SK-N-SH treated with all-trans-retinoic acid at 6 μM for 48 hours (cell line): ENCODE results near the gene BMPR1B.

Experiments used
- ATAC-seq: fragments of 200-7000 bp; cut with Tn5 transposase; 3 replicates; pipeline ENCODE4 v1.9.1; 2020; ENCODE audit warnings: mild to moderate bottlenecking, moderate library complexity
- BACH2 ChIP-seq: fragments of 250-450 bp; sonication (Bioruptor Pico); IDR thresholded peaks from 2 replicates; pipeline ENCODE4 v1.9.0; 2021; ENCODE audit warnings: mild to moderate bottlenecking, borderline replicate concordance
- CSDC2 ChIP-seq: fragments of 250-450 bp; sonication (Bioruptor Pico); IDR thresholded peaks from 2 replicates; pipeline ENCODE4 v1.5.0; 2020; ENCODE audit warnings: mild to moderate bottlenecking, moderate library complexity
- ESRRG ChIP-seq: fragments of 250-450 bp; sonication (Bioruptor Pico); IDR thresholded peaks from 2 replicates; pipeline ENCODE4 v1.6.1; 2021; ENCODE audit warnings: mild to moderate bottlenecking
- GLIS3 ChIP-seq: fragments of 250-450 bp; sonication (Bioruptor Pico); IDR thresholded peaks from 2 replicates; pipeline ENCODE4 v1.5.0; 2020; ENCODE audit warnings: mild to moderate bottlenecking, moderate library complexity
- ISL1 ChIP-seq: fragments of 250-450 bp; sonication (Bioruptor Pico); IDR thresholded peaks from 2 replicates; pipeline ENCODE4 v2.1.2; 2022; ENCODE audit warnings: mild to moderate bottlenecking, moderate library complexity
- RARB ChIP-seq: fragments of 250-450 bp; sonication (Bioruptor Pico); IDR thresholded peaks from 2 replicates; pipeline ENCODE4 v1.8.0; 2021; ENCODE audit warnings: mild to moderate bottlenecking, moderate library complexity
- TCF4 ChIP-seq: fragments of 250-450 bp; sonication (Bioruptor Pico); IDR thresholded peaks from 2 replicates; pipeline ENCODE4 v1.8.0; 2021; ENCODE audit warnings: mild to moderate bottlenecking, moderate library complexity, borderline replicate concordance
- TOX ChIP-seq: fragments of 250-450 bp; sonication (Bioruptor Pico); IDR thresholded peaks from 2 replicates; pipeline ENCODE4 v1.8.0; 2021; ENCODE audit warnings: mild to moderate bottlenecking, moderate library complexity, borderline replicate concordance
- ZC3H10 ChIP-seq: fragments of 250-450 bp; sonication (Bioruptor Pico); IDR thresholded peaks from 2 replicates; pipeline ENCODE4 v1.5.1; 2021; ENCODE audit warnings: mild to moderate bottlenecking, moderate library complexity
- ZFP30 ChIP-seq: fragments of 450-650 bp; formaldehyde crosslinking; IDR thresholded peaks from 2 replicates; pipeline ENCODE4 v1.5.0; 2022; ENCODE audit warnings: mild to moderate bottlenecking, moderate library complexity
- ZNF565 ChIP-seq: fragments of 450-650 bp; formaldehyde crosslinking; conservative IDR thresholded peaks from 2 replicates; pipeline ENCODE4 v1.5.0; 2020; ENCODE audit warnings: low read depth, mild to moderate bottlenecking, moderate library complexity
- ZNF70 ChIP-seq: fragments of 450-650 bp; formaldehyde crosslinking; IDR thresholded peaks from 2 replicates; pipeline ENCODE4 v1.5.0; 2020; ENCODE audit warnings: mild to moderate bottlenecking, moderate library complexity
- ZNF8 ChIP-seq: fragments of 450-650 bp; formaldehyde crosslinking; IDR thresholded peaks from 2 replicates; pipeline ENCODE4 v1.5.0; 2020; ENCODE audit warnings: mild to moderate bottlenecking, moderate library complexity
- TF ChIP-seq, protein P1 (sequence below): fragments of 250-450 bp; sonication (Bioruptor Pico); IDR thresholded peaks from 2 replicates; pipeline ENCODE4 v1.8.0; 2021; ENCODE audit warnings: low read depth, mild to moderate bottlenecking, moderate library complexity, borderline replicate concordance
- TF ChIP-seq, protein P2 (sequence below): fragments of 250-450 bp; sonication (Bioruptor Pico); IDR thresholded peaks from 2 replicates; pipeline ENCODE4 v1.5.1; 2020; ENCODE audit warnings: low read depth, mild to moderate bottlenecking, moderate library complexity
- TF ChIP-seq, protein P3 (sequence below): fragments of 250-450 bp; sonication (Bioruptor Pico); IDR thresholded peaks from 2 replicates; pipeline ENCODE4 v1.5.0; 2020; ENCODE audit warnings: mild to moderate bottlenecking, moderate library complexity
- TF ChIP-seq, protein P4 (sequence below): fragments of 250-450 bp; sonication (Bioruptor Pico); IDR thresholded peaks from 2 replicates; pipeline ENCODE4 v1.5.1; 2021; ENCODE audit warnings: mild to moderate bottlenecking, moderate library complexity

BMPR1B gene

DNA sequence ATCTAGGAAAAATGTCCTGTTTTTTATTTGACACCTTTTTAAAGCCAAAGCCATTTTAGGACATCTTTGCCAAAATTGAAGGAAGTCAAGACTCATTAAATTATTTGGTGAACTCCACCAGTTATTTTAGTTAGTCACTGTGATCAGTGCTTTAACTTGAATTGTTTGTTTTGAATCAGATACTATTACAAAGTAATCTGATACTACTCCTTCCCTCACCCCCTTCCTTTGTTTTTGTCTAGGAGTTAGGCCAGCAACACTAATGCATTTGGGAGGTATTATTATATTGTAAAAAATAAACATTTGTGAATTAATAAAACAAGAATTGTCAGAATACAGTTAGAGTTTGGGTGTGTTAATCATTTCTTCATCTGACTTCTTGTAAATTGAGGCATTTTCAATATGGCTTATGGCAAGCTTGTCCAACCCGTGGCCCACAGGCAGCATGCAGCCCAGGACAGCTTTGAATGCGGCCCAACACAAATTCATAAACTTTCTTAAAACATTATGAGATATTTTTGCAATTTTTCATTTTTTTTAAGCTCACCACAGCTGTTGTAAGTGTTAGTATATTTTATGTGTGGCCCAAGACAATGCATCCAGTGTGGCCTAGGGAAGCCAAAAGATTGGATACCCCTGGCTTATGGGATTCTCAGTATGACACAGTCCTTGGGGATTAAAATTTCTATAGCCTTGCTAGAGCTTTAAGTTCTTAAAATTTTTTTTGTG, 182.2 kb downstream of the BMPR1B start:
- TF ChIP-seq RARB (no peak), ESRRG (CRISPR knock-in tag) (no peak)
- no peak for ATAC-seq

DNA sequence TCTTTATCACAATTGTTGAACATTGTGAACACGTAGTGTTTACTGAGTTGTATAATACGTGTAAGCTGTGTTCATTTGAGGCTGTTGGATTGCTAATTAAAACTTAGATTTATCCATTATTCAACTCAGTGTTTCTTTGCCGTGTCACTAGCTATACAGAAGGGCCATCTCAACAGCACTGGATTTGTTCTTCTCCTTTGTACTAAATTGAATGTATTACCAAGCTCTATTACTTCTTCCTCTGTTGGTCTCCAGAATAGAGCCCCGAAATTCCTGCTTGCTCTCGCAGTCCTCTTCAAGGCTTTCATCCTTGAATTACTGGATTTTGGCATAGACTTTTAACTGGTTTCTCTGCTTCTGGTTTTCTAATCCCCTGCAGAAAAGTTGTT, 182.8 kb downstream of the BMPR1B start:
- TF ChIP-seq ISL1 (no peak), ZFP30 (no peak), ZNF8 (CRISPR knock-in tag) (no peak), ESRRG (CRISPR knock-in tag) (no peak), ZC3H10 (CRISPR knock-in tag) (no peak), TOX (CRISPR knock-in tag) (no peak), TCF4 (CRISPR knock-in tag) (no peak), CSDC2 (CRISPR knock-in tag) (no peak)
- TF ChIP-seq, protein P1, sequence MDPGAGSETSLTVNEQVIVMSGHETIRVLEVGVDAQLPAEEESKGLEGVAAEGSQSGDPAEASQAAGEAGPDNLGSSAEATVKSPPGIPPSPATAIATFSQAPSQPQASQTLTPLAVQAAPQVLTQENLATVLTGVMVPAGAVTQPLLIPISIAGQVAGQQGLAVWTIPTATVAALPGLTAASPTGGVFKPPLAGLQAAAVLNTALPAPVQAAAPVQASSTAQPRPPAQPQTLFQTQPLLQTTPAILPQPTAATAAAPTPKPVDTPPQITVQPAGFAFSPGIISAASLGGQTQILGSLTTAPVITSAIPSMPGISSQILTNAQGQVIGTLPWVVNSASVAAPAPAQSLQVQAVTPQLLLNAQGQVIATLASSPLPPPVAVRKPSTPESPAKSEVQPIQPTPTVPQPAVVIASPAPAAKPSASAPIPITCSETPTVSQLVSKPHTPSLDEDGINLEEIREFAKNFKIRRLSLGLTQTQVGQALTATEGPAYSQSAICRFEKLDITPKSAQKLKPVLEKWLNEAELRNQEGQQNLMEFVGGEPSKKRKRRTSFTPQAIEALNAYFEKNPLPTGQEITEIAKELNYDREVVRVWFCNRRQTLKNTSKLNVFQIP (CRISPR knock-in tag), result no peak
- TF ChIP-seq, protein P2, sequence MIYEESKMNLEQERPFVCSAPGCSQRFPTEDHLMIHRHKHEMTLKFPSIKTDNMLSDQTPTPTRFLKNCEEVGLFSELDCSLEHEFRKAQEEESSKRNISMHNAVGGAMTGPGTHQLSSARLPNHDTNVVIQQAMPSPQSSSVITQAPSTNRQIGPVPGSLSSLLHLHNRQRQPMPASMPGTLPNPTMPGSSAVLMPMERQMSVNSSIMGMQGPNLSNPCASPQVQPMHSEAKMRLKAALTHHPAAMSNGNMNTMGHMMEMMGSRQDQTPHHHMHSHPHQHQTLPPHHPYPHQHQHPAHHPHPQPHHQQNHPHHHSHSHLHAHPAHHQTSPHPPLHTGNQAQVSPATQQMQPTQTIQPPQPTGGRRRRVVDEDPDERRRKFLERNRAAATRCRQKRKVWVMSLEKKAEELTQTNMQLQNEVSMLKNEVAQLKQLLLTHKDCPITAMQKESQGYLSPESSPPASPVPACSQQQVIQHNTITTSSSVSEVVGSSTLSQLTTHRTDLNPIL, result no peak
- TF ChIP-seq, protein P3, sequence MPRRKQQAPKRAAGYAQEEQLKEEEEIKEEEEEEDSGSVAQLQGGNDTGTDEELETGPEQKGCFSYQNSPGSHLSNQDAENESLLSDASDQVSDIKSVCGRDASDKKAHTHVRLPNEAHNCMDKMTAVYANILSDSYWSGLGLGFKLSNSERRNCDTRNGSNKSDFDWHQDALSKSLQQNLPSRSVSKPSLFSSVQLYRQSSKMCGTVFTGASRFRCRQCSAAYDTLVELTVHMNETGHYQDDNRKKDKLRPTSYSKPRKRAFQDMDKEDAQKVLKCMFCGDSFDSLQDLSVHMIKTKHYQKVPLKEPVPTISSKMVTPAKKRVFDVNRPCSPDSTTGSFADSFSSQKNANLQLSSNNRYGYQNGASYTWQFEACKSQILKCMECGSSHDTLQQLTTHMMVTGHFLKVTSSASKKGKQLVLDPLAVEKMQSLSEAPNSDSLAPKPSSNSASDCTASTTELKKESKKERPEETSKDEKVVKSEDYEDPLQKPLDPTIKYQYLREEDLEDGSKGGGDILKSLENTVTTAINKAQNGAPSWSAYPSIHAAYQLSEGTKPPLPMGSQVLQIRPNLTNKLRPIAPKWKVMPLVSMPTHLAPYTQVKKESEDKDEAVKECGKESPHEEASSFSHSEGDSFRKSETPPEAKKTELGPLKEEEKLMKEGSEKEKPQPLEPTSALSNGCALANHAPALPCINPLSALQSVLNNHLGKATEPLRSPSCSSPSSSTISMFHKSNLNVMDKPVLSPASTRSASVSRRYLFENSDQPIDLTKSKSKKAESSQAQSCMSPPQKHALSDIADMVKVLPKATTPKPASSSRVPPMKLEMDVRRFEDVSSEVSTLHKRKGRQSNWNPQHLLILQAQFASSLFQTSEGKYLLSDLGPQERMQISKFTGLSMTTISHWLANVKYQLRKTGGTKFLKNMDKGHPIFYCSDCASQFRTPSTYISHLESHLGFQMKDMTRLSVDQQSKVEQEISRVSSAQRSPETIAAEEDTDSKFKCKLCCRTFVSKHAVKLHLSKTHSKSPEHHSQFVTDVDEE (CRISPR knock-in tag), result no peak
- TF ChIP-seq, protein P4, sequence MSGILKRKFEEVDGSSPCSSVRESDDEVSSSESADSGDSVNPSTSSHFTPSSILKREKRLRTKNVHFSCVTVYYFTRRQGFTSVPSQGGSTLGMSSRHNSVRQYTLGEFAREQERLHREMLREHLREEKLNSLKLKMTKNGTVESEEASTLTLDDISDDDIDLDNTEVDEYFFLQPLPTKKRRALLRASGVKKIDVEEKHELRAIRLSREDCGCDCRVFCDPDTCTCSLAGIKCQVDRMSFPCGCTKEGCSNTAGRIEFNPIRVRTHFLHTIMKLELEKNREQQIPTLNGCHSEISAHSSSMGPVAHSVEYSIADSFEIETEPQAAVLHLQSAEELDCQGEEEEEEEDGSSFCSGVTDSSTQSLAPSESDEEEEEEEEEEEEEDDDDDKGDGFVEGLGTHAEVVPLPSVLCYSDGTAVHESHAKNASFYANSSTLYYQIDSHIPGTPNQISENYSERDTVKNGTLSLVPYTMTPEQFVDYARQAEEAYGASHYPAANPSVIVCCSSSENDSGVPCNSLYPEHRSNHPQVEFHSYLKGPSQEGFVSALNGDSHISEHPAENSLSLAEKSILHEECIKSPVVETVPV (CRISPR knock-in tag), result no peak
- ATAC-seq, result no peak

DNA sequence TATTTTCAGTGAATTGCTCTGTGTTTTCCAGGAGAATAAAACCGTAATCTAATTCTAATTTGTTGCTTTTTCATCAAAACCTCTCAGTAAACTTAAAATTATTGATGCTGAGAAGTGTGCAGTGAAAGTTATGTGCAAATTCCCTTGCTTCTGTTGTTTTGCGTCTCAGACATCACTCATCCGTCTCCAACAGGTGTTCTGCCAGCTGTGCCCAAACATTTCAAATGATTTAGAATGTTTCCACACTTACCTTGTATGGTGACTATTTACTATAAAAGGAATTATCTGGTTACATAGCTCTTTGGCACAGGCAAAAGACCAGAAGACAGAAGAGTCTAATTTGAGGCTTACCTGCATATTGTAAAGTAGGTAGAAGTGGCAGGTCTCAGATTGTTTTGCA, 184.0 kb downstream of the BMPR1B start:
- ATAC-seq, result no peak
- TF ChIP-seq, protein P4 (CRISPR knock-in tag), result no peak
- TF ChIP-seq GLIS3 (CRISPR knock-in tag), result no peak
- TF ChIP-seq, all 23 proteins: peak for 0

DNA sequence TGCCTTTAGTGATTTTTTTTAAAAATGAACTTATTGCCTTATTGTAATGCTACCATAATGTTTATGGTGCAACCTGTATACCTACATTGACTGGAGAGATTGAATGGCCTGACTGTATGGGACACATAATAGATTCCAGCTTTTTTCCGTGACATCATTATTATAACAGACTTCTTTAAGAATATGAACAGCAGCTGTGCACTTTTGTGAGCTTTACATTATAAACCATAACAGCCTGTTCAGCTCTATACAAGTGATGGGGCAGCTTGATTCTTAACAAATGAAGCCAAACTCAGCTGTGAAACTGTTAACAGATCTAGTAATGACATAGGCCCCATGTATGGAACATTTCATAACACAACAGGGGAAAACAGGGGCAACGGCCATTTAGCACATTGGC, 187.0 kb downstream of the BMPR1B start:
- ATAC-seq, result no peak
- no peak for TF ChIP-seq ESRRG (CRISPR knock-in tag)
- TF ChIP-seq ZNF565, result no peak
- TF ChIP-seq BACH2, result no peak
- TF ChIP-seq, protein P2, result no peak
- TF ChIP-seq, protein P4 (CRISPR knock-in tag), result no peak
- no peak for TF ChIP-seq GLIS3 (CRISPR knock-in tag)
- TF ChIP-seq ZNF70 (CRISPR knock-in tag), result no peak
- TF ChIP-seq ISL1, result no peak
- TF ChIP-seq, all 23 proteins: peak for 0
